ENCODE measurements around the gene LAMB2.

DNA sequence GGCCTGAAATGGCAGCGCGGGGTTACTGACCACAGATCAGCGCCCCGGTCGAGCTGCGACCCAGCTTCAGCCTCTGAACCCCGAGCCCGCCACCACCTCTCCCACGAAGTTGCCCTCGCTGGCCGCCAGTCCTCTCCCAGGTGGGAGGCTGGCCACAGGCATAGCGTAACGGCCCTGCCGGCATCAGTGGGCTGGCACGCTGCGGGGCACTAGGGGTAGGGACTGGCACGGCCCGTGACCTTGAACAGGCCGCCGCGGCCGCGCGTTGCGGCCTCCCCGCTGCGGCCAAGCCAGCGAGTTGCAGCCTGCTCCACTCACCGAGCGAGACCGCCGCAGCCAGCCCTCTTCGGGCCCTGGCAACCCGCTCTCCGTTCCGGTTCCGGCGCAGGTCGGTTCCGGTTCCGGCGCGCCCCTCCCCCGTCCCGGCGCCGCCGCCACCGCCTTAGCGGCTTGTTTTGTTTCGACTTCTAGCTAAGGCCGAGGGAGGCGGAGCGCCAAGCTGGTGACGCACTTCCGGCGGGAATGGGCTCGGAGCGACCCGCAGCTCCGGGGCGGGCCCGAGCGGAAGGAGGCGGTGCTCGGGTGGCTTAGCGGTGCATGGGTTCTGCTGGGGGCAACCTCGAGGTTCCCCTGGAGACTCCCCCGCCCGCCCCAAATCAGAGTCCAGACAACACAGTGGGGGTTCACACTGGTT lies 12.3 kb downstream of the LAMB2 start, which contains the start of gene USP19:
- TF ChIP-seq, protein P1, sequence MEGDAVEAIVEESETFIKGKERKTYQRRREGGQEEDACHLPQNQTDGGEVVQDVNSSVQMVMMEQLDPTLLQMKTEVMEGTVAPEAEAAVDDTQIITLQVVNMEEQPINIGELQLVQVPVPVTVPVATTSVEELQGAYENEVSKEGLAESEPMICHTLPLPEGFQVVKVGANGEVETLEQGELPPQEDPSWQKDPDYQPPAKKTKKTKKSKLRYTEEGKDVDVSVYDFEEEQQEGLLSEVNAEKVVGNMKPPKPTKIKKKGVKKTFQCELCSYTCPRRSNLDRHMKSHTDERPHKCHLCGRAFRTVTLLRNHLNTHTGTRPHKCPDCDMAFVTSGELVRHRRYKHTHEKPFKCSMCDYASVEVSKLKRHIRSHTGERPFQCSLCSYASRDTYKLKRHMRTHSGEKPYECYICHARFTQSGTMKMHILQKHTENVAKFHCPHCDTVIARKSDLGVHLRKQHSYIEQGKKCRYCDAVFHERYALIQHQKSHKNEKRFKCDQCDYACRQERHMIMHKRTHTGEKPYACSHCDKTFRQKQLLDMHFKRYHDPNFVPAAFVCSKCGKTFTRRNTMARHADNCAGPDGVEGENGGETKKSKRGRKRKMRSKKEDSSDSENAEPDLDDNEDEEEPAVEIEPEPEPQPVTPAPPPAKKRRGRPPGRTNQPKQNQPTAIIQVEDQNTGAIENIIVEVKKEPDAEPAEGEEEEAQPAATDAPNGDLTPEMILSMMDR (IDR thresholded peaks at IDR 0.05) = no peak
- TF ChIP-seq POLR2A (IDR thresholded peaks at IDR 0.05) = peak; percentile 75
- TF ChIP-seq EP300 (IDR thresholded peaks at IDR 0.05) = no peak
